NCI-H128 (cell line): ENCODE results near the gene CELF2.
"Not testable (repeated sequence)": the region's sequence is repeated elsewhere in the genome, so short reads cannot be mapped to it uniquely, and the experiment has no call there.

Source experiments
- DNase-seq: peaks from one replicate; lab custom pipeline; 2025; ENCODE audit not compliant: unreplicated experiment; lab: John Stamatoyannopoulos, UW

The CELF2 gene

GRCh38 chr10:11120711-11121110 is 103.0 kb downstream of the CELF2 start:
- peak; percentile 4 for DNase-seq

GRCh38 chr10:11123892-11124291 is 106.2 kb downstream of the CELF2 start:
- not testable (repeated sequence) for DNase-seq

GRCh38 chr10:11125004-11125403 is 107.3 kb downstream of the CELF2 start:
- no peak for DNase-seq

- not testable (repeated sequence) for DNase-seq
These were observed 109.3 kb downstream of the CELF2 start for GRCh38 chr10:11127017-11127416.

GRCh38 chr10:11131112-11131639 is 113.5 kb downstream of the CELF2 start:
- no peak for DNase-seq

- no peak for DNase-seq
These were observed 116.7 kb downstream of the CELF2 start for GRCh38 chr10:11134411-11134810.

GRCh38 chr10:11135709-11136108 is 118.0 kb downstream of the CELF2 start:
- DNase-seq = no peak

- no peak for DNase-seq
These were observed 120.8 kb downstream of the CELF2 start for GRCh38 chr10:11138314-11139033.

GRCh38 chr10:11140963-11141362 is 123.3 kb downstream of the CELF2 start:
- no peak for DNase-seq

- DNase-seq = no peak
These were observed 124.0 kb downstream of the CELF2 start for GRCh38 chr10:11141571-11142091.

- no peak for DNase-seq
These were observed 125.1 kb downstream of the CELF2 start for GRCh38 chr10:11142777-11143176.

- no peak for DNase-seq
These were observed 125.6 kb downstream of the CELF2 start for GRCh38 chr10:11143242-11143641.

GRCh38 chr10:11144626-11145494 is 127.2 kb downstream of the CELF2 start:
- DNase-seq = no peak

- no peak for DNase-seq
These were observed 127.8 kb downstream of the CELF2 start for GRCh38 chr10:11145495-11145855.

GRCh38 chr10:11146402-11147171 is 128.9 kb downstream of the CELF2 start:
- DNase-seq = no peak

GRCh38 chr10:11147722-11148121 is 130.1 kb downstream of the CELF2 start:
- peak; percentile 21 for DNase-seq

GRCh38 chr10:11148142-11149028 is 130.7 kb downstream of the CELF2 start:
- DNase-seq = no peak

- DNase-seq = no peak
These were observed 132.1 kb downstream of the CELF2 start for GRCh38 chr10:11149807-11150141.

- DNase-seq = no peak
These were observed 132.6 kb downstream of the CELF2 start for GRCh38 chr10:11150231-11150731.

GRCh38 chr10:11150879-11151415 is 133.3 kb downstream of the CELF2 start:
- DNase-seq = no peak
